ENCODE results near the gene FKBP1B.
"Not testable (repeated sequence)": the region's sequence is repeated elsewhere in the genome, so short reads cannot be mapped to it uniquely, and the experiment has no call there.

The FKBP1B gene

GRCh38 chr2:24049485-24050021, at the start of gene FKBP1B:
FKBP1B (plus strand) TSS chr2:24049741; CDS start chr2:24049850, 109 bp downstream.
- DNase-seq: peak; percentile 75

- no peak for DNase-seq
Observed at GRCh38 chr2:24007693-24008092, 41.8 kb upstream of the FKBP1B start.

DNA sequence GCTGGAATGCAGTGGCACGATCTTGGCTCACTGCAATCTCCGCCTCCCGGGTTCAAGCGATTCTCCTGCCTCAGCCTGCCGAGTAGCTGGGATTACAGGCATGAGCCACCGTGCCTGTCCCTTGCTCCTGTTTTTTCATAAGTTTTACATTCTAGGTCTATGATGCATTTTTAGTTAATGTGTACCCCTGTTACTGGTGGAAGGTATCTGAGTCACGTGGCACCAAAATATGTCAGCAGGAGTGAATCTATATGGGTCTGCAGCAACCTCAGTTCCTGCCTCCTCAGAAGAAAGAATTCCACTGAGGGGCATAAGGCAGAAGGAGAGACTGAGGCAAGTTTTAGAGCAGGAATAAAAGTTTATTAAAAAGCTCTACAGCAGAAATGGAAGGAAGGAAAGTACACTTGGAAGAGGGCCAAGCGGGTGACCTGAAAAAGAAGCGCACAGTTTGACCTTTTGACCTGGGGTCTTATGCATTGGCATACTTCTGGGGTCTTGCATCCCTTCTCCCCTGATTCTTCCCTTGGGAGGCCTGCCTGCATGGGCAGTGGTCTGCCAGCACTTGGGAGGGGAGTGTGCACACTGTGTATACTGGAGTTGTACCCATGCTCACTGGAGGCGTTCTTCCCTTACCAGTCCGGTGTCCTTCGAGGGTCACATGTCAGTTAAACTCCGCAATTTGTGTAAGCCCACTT, 40.7 kb upstream of the FKBP1B start:
- DNase-seq: no peak

DNA sequence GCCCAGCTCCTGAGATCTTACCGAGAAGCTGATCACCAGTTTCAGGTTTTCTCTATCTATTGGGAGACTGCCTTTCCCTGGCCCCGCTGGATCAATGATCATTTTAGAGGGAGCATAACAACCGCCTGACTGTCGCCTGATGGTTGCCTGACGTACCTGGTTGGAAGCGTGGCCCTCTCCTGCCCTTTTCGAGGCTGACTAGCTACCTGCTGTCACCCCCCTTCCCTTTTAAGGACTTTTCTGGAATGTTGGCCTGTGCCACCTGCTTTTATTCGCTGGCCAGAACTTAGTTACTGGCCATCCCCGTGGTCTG, 40.2 kb upstream of the FKBP1B start:
- no peak for DNase-seq

- no peak for DNase-seq
Observed at GRCh38 chr2:24009680-24010476, 39.7 kb upstream of the FKBP1B start, which contains the start of gene MFSD2B. MFSD2B (plus strand) TSS chr2:24010085; CDS start chr2:24010097, 12 bp downstream.

- DNase-seq: no peak
Observed at GRCh38 chr2:24010477-24011249, 38.9 kb upstream of the FKBP1B start.

DNA sequence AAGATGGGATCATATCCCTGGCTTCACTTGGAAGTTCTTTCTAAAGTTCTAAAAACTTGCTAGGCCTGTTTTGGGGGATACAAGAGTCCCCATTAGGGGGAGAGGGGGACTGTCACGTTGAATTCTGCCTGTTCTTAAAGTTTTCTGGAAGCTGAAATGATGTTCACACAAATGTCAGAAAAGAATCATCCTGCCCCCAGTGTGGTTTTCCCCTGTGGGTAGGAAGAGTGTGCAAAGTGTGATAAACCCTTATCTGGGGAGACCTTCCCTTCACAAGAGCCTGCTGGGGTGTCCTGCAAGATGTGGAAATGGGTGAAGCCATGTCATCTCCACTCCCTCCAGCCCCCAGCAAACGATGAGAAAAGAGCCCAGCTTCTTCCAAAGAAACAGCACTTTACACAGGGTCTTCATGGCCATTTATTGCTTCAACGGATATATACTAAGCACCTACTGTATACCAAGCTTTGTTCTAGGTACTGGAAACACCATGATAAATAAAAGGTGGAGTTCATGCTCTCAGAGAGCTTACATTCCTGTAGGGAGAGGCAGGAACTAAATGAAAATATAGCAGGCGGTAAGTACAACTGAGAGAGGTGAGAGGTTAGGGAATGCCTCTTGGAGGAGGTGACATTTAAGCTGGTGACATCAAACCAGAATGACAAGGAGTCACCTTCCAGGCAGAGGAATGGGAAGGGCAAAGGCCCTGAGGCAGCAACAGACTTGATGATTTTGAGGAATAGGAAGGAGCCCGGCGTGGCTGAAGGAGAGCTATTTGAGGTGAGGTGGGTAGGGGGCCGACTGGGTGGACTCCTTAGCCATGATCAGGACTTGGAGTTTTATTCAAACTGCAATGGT, 38.1 kb upstream of the FKBP1B start:
- DNase-seq: no peak

GRCh38 chr2:24012521-24013188, 36.9 kb upstream of the FKBP1B start:
- DNase-seq: no peak

DNA sequence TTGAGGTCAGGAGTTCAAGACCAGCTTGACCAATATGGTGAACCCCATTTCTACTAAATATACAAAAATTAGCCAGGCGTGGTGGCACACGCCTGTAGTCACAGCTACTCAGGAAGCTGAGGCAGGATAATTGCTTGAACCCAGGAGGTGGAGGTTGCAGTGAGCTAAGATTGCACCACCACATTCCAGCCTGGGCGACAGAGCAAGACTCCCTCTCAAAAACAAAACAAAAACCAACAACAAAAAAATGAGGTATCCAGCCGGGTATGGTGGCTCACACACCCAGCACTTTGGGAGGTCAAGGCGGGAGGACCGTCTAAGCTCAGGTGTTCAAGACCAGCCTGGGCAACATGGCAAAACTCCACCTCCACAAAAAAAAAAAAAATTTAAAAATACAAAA, 34.6 kb upstream of the FKBP1B start:
- not testable (repeated sequence) for DNase-seq

- DNase-seq: no peak
Observed at GRCh38 chr2:24015562-24016375, 33.8 kb upstream of the FKBP1B start.

DNA sequence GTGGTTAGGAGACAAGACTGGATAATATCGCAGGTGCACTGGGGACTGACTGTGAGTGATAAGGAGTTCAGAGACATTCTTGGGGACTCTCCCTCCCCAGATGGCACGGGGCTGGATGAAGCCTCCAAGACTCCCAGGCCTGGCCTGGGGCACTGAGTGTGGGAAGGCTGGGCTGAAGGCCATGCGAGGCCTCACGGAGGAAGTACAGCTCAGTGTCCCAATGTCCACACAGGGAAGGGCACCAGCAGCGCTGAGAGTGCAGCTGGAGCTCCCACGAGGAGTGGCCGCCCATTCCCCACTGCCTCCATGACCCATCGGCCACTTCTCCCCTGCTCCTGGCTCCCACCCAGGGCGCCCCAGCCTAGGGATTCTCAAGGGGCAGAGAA, 33.2 kb upstream of the FKBP1B start:
- no peak for DNase-seq

DNA sequence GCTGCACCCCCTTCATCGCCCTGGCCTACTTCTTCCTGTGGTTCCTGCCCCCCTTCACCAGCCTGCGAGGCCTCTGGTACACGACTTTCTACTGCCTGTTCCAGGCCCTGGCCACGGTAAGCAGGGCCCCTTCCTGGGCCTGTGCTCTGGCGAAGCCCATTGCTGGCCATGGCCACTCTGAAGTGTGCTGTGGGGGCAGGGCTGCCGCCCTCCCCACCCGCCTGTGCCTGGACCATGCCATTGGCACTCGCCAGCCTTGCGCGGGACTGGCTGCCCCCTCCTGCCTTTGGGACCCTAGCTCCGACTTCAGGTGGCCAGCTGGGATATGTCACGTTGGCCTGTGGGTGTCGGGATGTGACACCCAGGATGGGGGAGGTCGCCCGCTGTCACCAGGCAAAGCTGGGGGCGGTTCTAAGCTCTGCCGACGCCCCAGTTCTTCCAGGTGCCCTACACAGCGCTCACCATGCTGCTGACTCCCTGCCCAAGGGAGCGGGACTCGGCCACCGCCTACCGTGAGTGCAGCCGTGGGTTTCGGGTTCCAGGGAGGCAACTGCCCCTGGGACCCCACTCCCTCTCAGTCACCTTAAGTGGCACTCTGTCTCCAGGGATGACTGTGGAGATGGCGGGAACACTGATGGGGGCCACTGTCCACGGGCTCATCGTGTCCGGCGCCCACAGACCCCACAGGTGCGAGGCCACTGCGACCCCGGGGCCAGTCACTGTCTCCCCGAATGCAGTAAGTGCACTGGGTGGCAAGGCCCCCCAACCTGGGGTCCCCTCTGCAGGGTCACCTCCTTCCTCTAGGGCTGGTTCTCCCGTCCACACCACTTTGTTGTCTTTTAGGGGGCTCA, 32.5 kb upstream of the FKBP1B start:
- DNase-seq: no peak

DNA sequence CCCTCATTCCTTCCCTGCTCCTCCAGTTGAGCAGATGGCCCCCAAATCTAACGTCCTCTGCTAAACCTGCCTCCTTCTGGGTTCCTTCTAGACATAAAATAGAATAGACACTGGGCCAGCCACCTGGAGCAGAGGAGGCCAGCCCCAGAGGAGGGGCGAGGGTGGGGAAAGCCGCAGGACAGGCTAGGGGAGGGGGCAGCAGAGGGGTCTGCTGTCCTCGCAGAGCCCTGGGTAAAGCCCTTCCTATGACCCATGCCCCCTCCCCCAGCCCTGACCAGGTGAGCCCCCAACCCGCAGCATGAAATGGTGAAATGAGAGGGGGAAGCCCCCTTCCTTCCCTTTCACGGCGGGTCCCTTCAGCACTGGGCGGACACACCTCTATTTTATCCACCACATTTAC, 31.8 kb upstream of the FKBP1B start:
- DNase-seq: no peak

- DNase-seq: no peak
Observed at GRCh38 chr2:24018241-24018640, 31.3 kb upstream of the FKBP1B start.

GRCh38 chr2:24019729-24020128, 29.8 kb upstream of the FKBP1B start:
- DNase-seq: no peak

DNA sequence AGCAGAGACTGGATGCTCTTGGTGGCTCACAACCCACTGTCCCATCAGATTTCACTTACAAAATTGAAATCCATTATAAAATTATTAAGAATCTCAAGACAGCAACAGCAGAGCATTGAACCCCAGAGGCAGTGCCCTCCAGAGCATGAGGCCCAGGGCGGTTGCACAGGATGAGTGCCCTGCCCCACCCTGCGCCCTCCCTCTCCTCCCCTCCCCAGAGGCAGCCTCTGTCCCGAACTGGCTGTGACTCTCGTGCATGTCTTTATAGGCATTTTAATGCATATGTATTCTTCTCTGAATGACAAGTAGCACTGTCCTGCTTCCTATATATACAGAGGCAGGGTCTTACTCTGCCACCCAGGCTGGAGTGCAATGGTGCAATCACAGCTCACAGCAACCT, 29.3 kb upstream of the FKBP1B start:
- no peak for DNase-seq

DNA sequence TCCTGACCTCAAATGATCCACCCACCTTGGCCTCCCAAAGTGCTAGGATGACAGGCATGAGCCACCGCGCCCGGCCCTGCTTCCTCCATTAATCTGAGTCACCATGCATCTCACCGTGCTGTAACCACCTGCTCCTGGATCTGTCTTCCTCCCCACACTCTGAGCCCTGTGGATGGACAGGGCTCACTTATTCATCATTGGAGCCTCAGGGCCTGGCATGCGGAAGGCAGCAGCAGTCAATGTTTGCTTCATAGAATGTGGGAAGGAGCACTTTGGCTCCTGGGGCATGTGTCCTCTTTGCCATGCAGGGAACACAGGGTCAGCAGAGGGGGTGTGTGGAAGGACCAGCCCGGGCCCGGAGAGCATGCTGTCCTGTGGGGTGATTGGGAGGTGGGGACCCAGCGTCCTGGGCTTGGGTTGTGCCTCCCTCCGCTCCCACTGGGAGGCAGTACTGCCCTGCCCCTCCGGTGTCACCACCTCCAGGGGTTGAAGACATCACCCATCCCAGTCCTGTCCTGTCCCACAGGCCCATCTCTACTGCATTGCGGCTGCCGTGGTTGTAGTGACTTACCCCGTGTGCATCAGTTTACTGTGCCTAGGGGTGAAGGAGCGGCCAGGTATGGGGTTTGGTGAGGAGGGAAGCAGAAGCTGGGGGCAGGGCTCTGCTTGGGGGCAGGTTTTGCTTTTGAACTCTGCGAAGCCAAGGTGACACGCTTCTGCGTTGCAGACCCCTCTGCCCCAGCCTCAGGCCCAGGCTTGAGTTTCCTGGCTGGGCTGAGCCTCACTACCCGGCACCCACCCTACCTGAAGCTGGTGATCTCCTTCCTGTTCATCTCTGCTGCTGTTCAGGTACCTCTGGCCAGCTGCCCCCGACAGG, 28.2 kb upstream of the FKBP1B start:
- DNase-seq: peak; percentile 38

GRCh38 chr2:24022324-24022974, 27.1 kb upstream of the FKBP1B start:
- DNase-seq: no peak
